Inferior parietal cortex (tissue), 1 donor: ENCODE data around the gene KAT7.

Source experiments
- DNase-seq: peaks from one replicate; pipeline ENCODE4 v3.0.0-alpha.2; 2016; ENCODE audit errors: extremely low spot score

KAT7 gene

GRCh38 chr17:49871211-49871610 is 82.7 kb downstream of the KAT7 start:
- no peak for DNase-seq

- DNase-seq = no peak
Measured at GRCh38 chr17:49872754-49873377, 84.4 kb downstream of the KAT7 start.

- DNase-seq = no peak
Measured at GRCh38 chr17:49873466-49873865, 85.0 kb downstream of the KAT7 start.

GRCh38 chr17:49873926-49874325 is 85.4 kb downstream of the KAT7 start:
- DNase-seq = no peak

GRCh38 chr17:49874911-49875310 is 86.4 kb downstream of the KAT7 start:
- no peak for DNase-seq

GRCh38 chr17:49875685-49876084 is 87.2 kb downstream of the KAT7 start:
- no peak for DNase-seq

GRCh38 chr17:49878931-49879904 is 90.7 kb downstream of the KAT7 start:
- DNase-seq = no peak

GRCh38 chr17:49880291-49881053 is 92.0 kb downstream of the KAT7 start:
- peak; percentile 32 for DNase-seq

GRCh38 chr17:49881054-49881402 is 92.5 kb downstream of the KAT7 start:
- no peak for DNase-seq

GRCh38 chr17:49882434-49882833 is 94.0 kb downstream of the KAT7 start:
- no peak for DNase-seq
